Measurements from ENCODE around the gene MRPL28. TPM values are rescaled to one million over a fixed set of nuclear protein-coding genes. Genes with fewer than 3 reads are reported as not detected.

The MRPL28 gene
- total and polyA plus RNA-seq, 9 donors = 28.4 to 57.7 (median 40.9) TPM

- WGBS, 3 donors = 89 to 90% (median 90%) methylated on average over 39 to 44 of the region's 44 CpGs
- no peaks in the 10 kb centered on the region for H3K36me3 ChIP-seq
- TF ChIP-seq CTCF (IDR thresholded peaks at IDR 0.05) = no peak
- no peak for TF ChIP-seq EP300 (IDR thresholded peaks at IDR 0.05)
- TF ChIP-seq POLR2A (IDR thresholded peaks at IDR 0.05) = no peak
- H3K27ac ChIP-seq = no peak overlapping the region
- intact Hi-C loops (cut with DNase I) = no loop called here
- no peaks in the 10 kb centered on the region for H3K9me3 ChIP-seq
- H3K4me1 ChIP-seq (ENCODE audit: insufficient read depth) = peaks cover 3% of the 10 kb centered on the region
- H3K27me3 ChIP-seq = no peaks in the 10 kb centered on the region
- peak in 1 of 5 donors; percentile 27 for DNase-seq
- no peak overlapping the region for H3K4me3 ChIP-seq
Observed at GRCh38 chr16:373848-374615, 3.7 kb upstream of the MRPL28 start.

- no peak overlapping the region for H3K4me3 ChIP-seq
- intact Hi-C loops (cut with DNase I) = no loop called here
- no peaks in the 10 kb centered on the region for H3K27me3 ChIP-seq
- no peaks in the 10 kb centered on the region for H3K36me3 ChIP-seq
- no peak for TF ChIP-seq EP300 (IDR thresholded peaks at IDR 0.05)
- no peak overlapping the region for H3K27ac ChIP-seq
- peaks cover 3% of the 10 kb centered on the region for H3K4me1 ChIP-seq (ENCODE audit: insufficient read depth)
- peak in 1 of 5 donors; percentile 26 for DNase-seq
- 72 to 90% (median 84%) methylated on average over 5 of the region's 5 CpGs for WGBS, 3 donors
- no peaks in the 10 kb centered on the region for H3K9me3 ChIP-seq
Observed at GRCh38 chr16:373020-373598, 2.8 kb upstream of the MRPL28 start.

GRCh38 chr16:372302-372983 lies 2.1 kb upstream of the MRPL28 start:
- Histone ChIP-seq H3K9me3 (no peaks in the 10 kb centered on the region), H3K4me3 (no peak overlapping the region), H3K4me1 (ENCODE audit: insufficient read depth) (peaks cover 3% of the 10 kb centered on the region), H3K36me3 (no peaks in the 10 kb centered on the region), H3K27me3 (no peaks in the 10 kb centered on the region), H3K27ac (no peak overlapping the region)
- intact Hi-C loops (cut with DNase I) = no loop called here
- no peak for DNase-seq
- 85 to 90% (median 87%) methylated on average over 16 to 19 of the region's 19 CpGs for WGBS, 3 donors
- TF ChIP-seq CTCF (IDR thresholded peaks at IDR 0.05) (no peak), EP300 (IDR thresholded peaks at IDR 0.05) (no peak), POLR2A (IDR thresholded peaks at IDR 0.05) (no peak)

- no peak overlapping the region for H3K27ac ChIP-seq
- intact Hi-C loops (cut with DNase I) = no loop called here
- no peaks in the 10 kb centered on the region for H3K27me3 ChIP-seq
- H3K36me3 ChIP-seq = no peaks in the 10 kb centered on the region
- peak in 2 of 5 donors; percentile 30 to 34 for DNase-seq
- peaks cover 3% of the 10 kb centered on the region for H3K4me1 ChIP-seq (ENCODE audit: insufficient read depth)
- TF ChIP-seq POLR2A (IDR thresholded peaks at IDR 0.05) (no peak), EP300 (IDR thresholded peaks at IDR 0.05) (no peak), CTCF (IDR thresholded peaks at IDR 0.05) (no peak)
- H3K4me3 ChIP-seq = no peak overlapping the region
- H3K9me3 ChIP-seq = no peaks in the 10 kb centered on the region
- 86 to 88% (median 88%) methylated on average over 31 of the region's 31 CpGs for WGBS, 3 donors
Observed at GRCh38 chr16:371515-372301, 1.4 kb upstream of the MRPL28 start.

Data from ovary (tissue), 9 donors.